Dermis blood vessel endothelial cell (primary cell): ENCODE results near the gene LKAAEAR1. TPM values are rescaled to one million over a fixed set of nuclear protein-coding genes. Genes with fewer than 3 reads are reported as not detected.

ENCODE experiments used
- DNase-seq: peaks from one replicate; pipeline ENCODE4 v3.0.0; 2010
- total RNA-seq: library from RNA; depleted of rRNA; stranded (reverse); fragments of >200 nt; gene quantifications from 2 replicates; pipeline ENCODE4 v1.2.3, GENCODE V29; 2014

Gene LKAAEAR1
- total RNA-seq, 1 donor from 2014 or later: not detected

GRCh38 chr20:64065062-64065973 lies 18.9 kb downstream of the LKAAEAR1 start:
- no peak for DNase-seq

- no peak for DNase-seq
Measured at GRCh38 chr20:64064145-64064698, 20.0 kb downstream of the LKAAEAR1 start.

GRCh38 chr20:64063389-64064144 lies 20.6 kb downstream of the LKAAEAR1 start:
- no peak for DNase-seq

GRCh38 chr20:64062596-64063388 lies 21.4 kb downstream of the LKAAEAR1 start, which contains the start of gene TCEA2:
Gene TCEA2 (plus strand): TSS chr20:64063198. CDS start chr20:64063313, 115 bp downstream.
- peak; percentile 97 for DNase-seq

- DNase-seq: no peak
Measured at GRCh38 chr20:64062276-64062595, 22.0 kb downstream of the LKAAEAR1 start.

- DNase-seq: no peak
Measured at GRCh38 chr20:64058536-64058935, 25.7 kb downstream of the LKAAEAR1 start.

GRCh38 chr20:64057628-64058498 lies 26.3 kb downstream of the LKAAEAR1 start:
- peak; percentile 90 for DNase-seq

- DNase-seq: peak; percentile 58
Measured at GRCh38 chr20:64056889-64057627, 27.1 kb downstream of the LKAAEAR1 start.

GRCh38 chr20:64056639-64056888 lies 27.6 kb downstream of the LKAAEAR1 start:
- DNase-seq: peak; percentile 31

GRCh38 chr20:64055893-64056638 lies 28.1 kb downstream of the LKAAEAR1 start:
- peak; percentile 81 for DNase-seq

GRCh38 chr20:64055396-64055892 lies 28.8 kb downstream of the LKAAEAR1 start:
- no peak for DNase-seq

- DNase-seq: peak; percentile 94
Measured at GRCh38 chr20:64053841-64054661, 30.1 kb downstream of the LKAAEAR1 start.

GRCh38 chr20:64052987-64053840 lies 31.0 kb downstream of the LKAAEAR1 start:
- no peak for DNase-seq

- DNase-seq: no peak
Measured at GRCh38 chr20:64052326-64052722, 31.9 kb downstream of the LKAAEAR1 start.

- peak; percentile 71 for DNase-seq
Measured at GRCh38 chr20:64051561-64052325, 32.5 kb downstream of the LKAAEAR1 start.

- no peak for DNase-seq
Measured at GRCh38 chr20:64051033-64051452, 33.2 kb downstream of the LKAAEAR1 start.
